Astrocyte of the spinal cord (primary cell): Measurements from ENCODE around the gene RERE.
A peak's percentile ranks its signal among the peaks of the same experiment; 100 is the strongest.

Source experiments
- DNase-seq: peaks from one replicate; pipeline ENCODE4 v3.0.0; 2011; ENCODE audit warnings: low read depth, low spot score
- H3K4me3 ChIP-seq: 2 replicates; pipeline ENCODE4 v1.5.1; 2011; ENCODE audit warnings: low read depth, mild to moderate bottlenecking, low read length, moderate library complexity
- CTCF ChIP-seq: IDR thresholded peaks from 2 replicates; pipeline ENCODE4 v1.5.1; 2012; ENCODE audit warnings: low read depth, mild to moderate bottlenecking, low read length, inconsistent platforms
- in situ Hi-C: cut with HindIII; loops from 2 replicates; pipeline ENCODE4 v1.10.0; 2017; ENCODE audit warnings: low sequenced_read_pairs

RERE gene

GRCh38 chr1:8343464-8344001 lies 473.9 kb downstream of the RERE start:
- in situ Hi-C loops: no loop called here
- no peak overlapping the region for H3K4me3 ChIP-seq
- DNase-seq: peak; percentile 96
- no peak for TF ChIP-seq CTCF

- in situ Hi-C loops: no loop called here
- no peak for TF ChIP-seq CTCF
Observed at GRCh38 chr1:8343044-8343443, 474.4 kb downstream of the RERE start.

GRCh38 chr1:8342325-8342724 lies 475.1 kb downstream of the RERE start:
- TF ChIP-seq CTCF: peak; percentile 19
- in situ Hi-C loops: no loop called here
- DNase-seq: peak; percentile 19
- H3K4me3 ChIP-seq: no peak overlapping the region

More at GRCh38 chr1:8343044-8343443, 474.4 kb downstream of the RERE start:
- no peak for DNase-seq
- H3K4me3 ChIP-seq: no peak overlapping the region

GRCh38 chr1:8340448-8340847 lies 477.0 kb downstream of the RERE start:
- DNase-seq: no peak
- no peak overlapping the region for H3K4me3 ChIP-seq
- no peak for TF ChIP-seq CTCF
- in situ Hi-C loops: no loop called here

- in situ Hi-C loops: no loop called here
- TF ChIP-seq CTCF: no peak
- no peak for DNase-seq
- H3K4me3 ChIP-seq: no peak overlapping the region
Observed at GRCh38 chr1:8339203-8339600, 478.2 kb downstream of the RERE start.

- TF ChIP-seq CTCF: no peak
- in situ Hi-C loops: no loop called here
Observed at GRCh38 chr1:8338526-8339202, 478.8 kb downstream of the RERE start.

More at GRCh38 chr1:8338526-8339202, 478.8 kb downstream of the RERE start:
- DNase-seq: no peak
- no peak overlapping the region for H3K4me3 ChIP-seq
